ENCODE results near the gene PDE11A. TPM values are rescaled to one million over a fixed set of nuclear protein-coding genes. Genes with fewer than 3 reads are reported as not detected.
"Not testable (repeated sequence)": the region's sequence is repeated elsewhere in the genome, so short reads cannot be mapped to it uniquely, and the experiment has no call there.

Gene PDE11A
- total and polyA plus RNA-seq, 5 donors from 2014 or later, result not detected

DNA sequence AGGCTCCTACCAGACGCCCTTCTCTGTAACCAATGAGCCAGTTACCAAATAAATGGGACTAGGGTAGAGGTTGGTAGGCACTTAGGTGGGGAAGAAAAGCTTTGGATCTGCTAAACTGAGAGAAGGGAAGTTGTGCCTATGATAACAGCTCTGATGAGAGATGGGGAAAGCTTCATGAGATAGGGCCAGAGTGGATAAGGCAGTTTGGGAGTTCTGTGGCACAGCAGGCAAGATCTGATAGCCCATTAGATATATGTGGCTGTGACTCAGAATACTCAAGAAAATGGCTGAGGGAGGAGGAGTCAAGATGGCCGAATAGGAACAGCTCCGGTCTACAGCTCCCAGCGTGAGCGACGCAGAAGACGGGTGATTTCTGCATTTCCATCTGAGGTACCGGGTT is 99.8 kb downstream of the PDE11A start:
- no peak for ATAC-seq (ENCODE audit: low read depth in 2 of 2)
- no peaks in the 10 kb centered on the region for H3K4me1 Mint-ChIP-seq
- H3K4me3 Mint-ChIP-seq, result no peak overlapping the region
- Histone ChIP-seq H3K27ac (ENCODE audit: insufficient read depth, low read length, poor library complexity, severe bottlenecking) (no peak overlapping the region), H3K27me3 (ENCODE audit: control insufficient read depth, insufficient read depth, low read length) (peaks cover 4% of the 10 kb centered on the region), H3K36me3 (ENCODE audit: control insufficient read depth, insufficient read depth, low read length) (no peaks in the 10 kb centered on the region), H3K9me3 (ENCODE audit: control insufficient read depth in 2 of 2, low read length in 2 of 2) (no peaks in the 10 kb centered on the region), H3K4me3 (ENCODE audit: low read depth, low read length) (no peak overlapping the region), H3K4me1 (ENCODE audit: control insufficient read depth, insufficient read depth, low read length, poor library complexity, severe bottlenecking) (no peaks in the 10 kb centered on the region)
- H3K9me3 Mint-ChIP-seq, result no peaks in the 10 kb centered on the region
- H3K27ac Mint-ChIP-seq, result no peak overlapping the region
- peaks cover 5% of the 10 kb centered on the region for H3K27me3 Mint-ChIP-seq
- H3K36me3 Mint-ChIP-seq, result no peaks in the 10 kb centered on the region
- DNase-seq, result no peak

- peaks cover 5% of the 10 kb centered on the region for H3K27me3 Mint-ChIP-seq
Measured at GRCh38 chr2:177972123-177972522, 100.5 kb downstream of the PDE11A start.

DNA sequence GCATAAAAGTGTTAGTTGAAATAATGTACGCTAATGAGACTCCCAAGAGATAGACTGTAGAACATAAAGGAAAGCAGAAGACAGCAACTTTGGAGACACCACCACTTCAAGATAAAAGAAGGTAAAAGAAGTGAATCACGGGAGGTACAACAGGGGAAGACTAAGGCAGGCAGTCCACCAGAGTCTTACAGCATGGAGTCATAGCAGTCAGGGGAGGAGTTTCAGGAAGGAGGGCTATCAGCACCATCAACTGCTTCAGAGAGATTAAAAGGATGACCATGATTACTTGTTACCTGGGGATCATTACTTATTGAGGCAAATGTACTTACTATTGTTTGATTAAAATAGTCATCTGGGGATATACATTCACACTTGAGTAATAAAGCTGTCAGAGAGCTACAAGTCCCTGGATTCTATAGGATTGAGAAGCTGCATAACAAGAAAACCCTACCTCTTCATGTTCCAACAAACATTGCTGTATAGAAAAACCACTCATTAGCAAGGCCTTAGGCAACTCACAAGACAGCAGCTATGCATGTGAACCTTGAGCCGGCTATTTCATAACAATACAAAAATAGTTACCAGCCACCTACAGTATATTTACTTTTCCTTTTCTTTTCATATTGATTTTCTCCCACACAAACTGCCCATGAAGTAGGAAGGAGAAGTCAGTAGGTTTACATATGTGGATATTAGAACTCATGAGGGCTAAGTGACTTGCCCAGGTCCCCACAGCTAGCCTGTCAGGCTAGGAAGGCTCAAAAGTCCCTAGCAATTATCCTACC is 101.7 kb downstream of the PDE11A start:
- Mint-ChIP-seq H3K4me1 (no peaks in the 10 kb centered on the region), H3K4me3 (no peak overlapping the region), H3K27me3 (peaks cover 5% of the 10 kb centered on the region), H3K36me3 (no peaks in the 10 kb centered on the region), H3K9me3 (no peaks in the 10 kb centered on the region), H3K27ac (no peak overlapping the region)
- Histone ChIP-seq H3K4me3 (ENCODE audit: low read depth, low read length) (no peak overlapping the region), H3K36me3 (ENCODE audit: control insufficient read depth, insufficient read depth, low read length) (no peaks in the 10 kb centered on the region), H3K4me1 (ENCODE audit: control insufficient read depth, insufficient read depth, low read length, poor library complexity, severe bottlenecking) (no peaks in the 10 kb centered on the region), H3K27ac (ENCODE audit: insufficient read depth, low read length, poor library complexity, severe bottlenecking) (no peak overlapping the region), H3K27me3 (ENCODE audit: control insufficient read depth, insufficient read depth, low read length) (peaks cover 4% of the 10 kb centered on the region), H3K9me3 (ENCODE audit: control insufficient read depth in 2 of 2, low read length in 2 of 2) (no peaks in the 10 kb centered on the region)
- DNase-seq (no peak), ATAC-seq (ENCODE audit: low read depth in 2 of 2) (no peak)

More at GRCh38 chr2:177972123-177972522, 100.5 kb downstream of the PDE11A start:
- Histone ChIP-seq H3K27me3 (ENCODE audit: control insufficient read depth, insufficient read depth, low read length) (peaks cover 4% of the 10 kb centered on the region), H3K36me3 (ENCODE audit: control insufficient read depth, insufficient read depth, low read length) (no peaks in the 10 kb centered on the region), H3K9me3 (ENCODE audit: control insufficient read depth in 2 of 2, low read length in 2 of 2) (no peaks in the 10 kb centered on the region), H3K27ac (ENCODE audit: insufficient read depth, low read length, poor library complexity, severe bottlenecking) (no peak overlapping the region), H3K4me1 (ENCODE audit: control insufficient read depth, insufficient read depth, low read length, poor library complexity, severe bottlenecking) (no peaks in the 10 kb centered on the region), H3K4me3 (ENCODE audit: low read depth, low read length) (no peak overlapping the region)
- Mint-ChIP-seq H3K4me3 (no peak overlapping the region), H3K27ac (no peak overlapping the region), H3K9me3 (no peaks in the 10 kb centered on the region), H3K4me1 (no peaks in the 10 kb centered on the region), H3K36me3 (no peaks in the 10 kb centered on the region)
- no peak for ATAC-seq (ENCODE audit: low read depth in 2 of 2)
- no peak for DNase-seq

DNA sequence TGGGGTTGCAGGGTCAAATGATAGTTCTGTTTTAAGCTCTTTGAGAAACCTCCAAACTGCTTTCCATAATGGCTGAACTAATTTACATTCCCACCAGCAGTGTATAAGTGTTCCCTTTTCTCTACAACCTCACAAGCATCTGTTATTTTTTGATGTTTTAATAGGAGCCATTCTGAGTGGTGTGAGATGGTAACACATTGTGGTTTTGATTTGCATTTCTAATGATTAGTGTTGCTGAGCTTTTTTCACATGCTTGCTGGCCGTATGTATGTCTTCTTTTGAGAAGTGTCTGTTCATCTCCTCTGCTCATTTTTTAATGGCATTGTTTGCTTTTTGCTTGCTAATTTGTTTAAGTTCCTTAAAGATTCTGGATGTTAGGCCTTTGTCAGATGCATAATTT is 107.7 kb downstream of the PDE11A start:
- Histone ChIP-seq H3K27ac (ENCODE audit: insufficient read depth, low read length, poor library complexity, severe bottlenecking) (no peak overlapping the region), H3K36me3 (ENCODE audit: control insufficient read depth, insufficient read depth, low read length) (no peaks in the 10 kb centered on the region), H3K4me3 (ENCODE audit: low read depth, low read length) (no peak overlapping the region), H3K27me3 (ENCODE audit: control insufficient read depth, insufficient read depth, low read length) (no peaks in the 10 kb centered on the region), H3K4me1 (ENCODE audit: control insufficient read depth, insufficient read depth, low read length, poor library complexity, severe bottlenecking) (no peaks in the 10 kb centered on the region), H3K9me3 (ENCODE audit: control insufficient read depth in 2 of 2, low read length in 2 of 2) (no peaks in the 10 kb centered on the region)
- Mint-ChIP-seq H3K4me1 (no peaks in the 10 kb centered on the region), H3K27me3 (peaks cover 5% of the 10 kb centered on the region), H3K4me3 (no peak overlapping the region), H3K27ac (no peak overlapping the region), H3K9me3 (no peaks in the 10 kb centered on the region), H3K36me3 (no peaks in the 10 kb centered on the region)
- ATAC-seq (ENCODE audit: low read depth in 2 of 2), result no peak
- no peak for DNase-seq

GRCh38 chr2:177952151-177952550 is 120.4 kb downstream of the PDE11A start:
- Mint-ChIP-seq H3K27me3 (no peaks in the 10 kb centered on the region), H3K27ac (no peak overlapping the region), H3K9me3 (peaks cover 0 to 6% (median 0%) of the 10 kb centered on the region in 7 donors), H3K36me3 (no peaks in the 10 kb centered on the region), H3K4me1 (no peaks in the 10 kb centered on the region), H3K4me3 (no peak overlapping the region)
- Histone ChIP-seq H3K27me3 (ENCODE audit: control insufficient read depth, insufficient read depth, low read length) (no peaks in the 10 kb centered on the region), H3K4me3 (ENCODE audit: low read depth, low read length) (no peak overlapping the region), H3K36me3 (ENCODE audit: control insufficient read depth, insufficient read depth, low read length) (no peaks in the 10 kb centered on the region), H3K9me3 (ENCODE audit: control insufficient read depth in 2 of 2, low read length in 2 of 2) (peaks cover 0 to 2% of the 10 kb centered on the region in 2 experiments), H3K27ac (ENCODE audit: insufficient read depth, low read length, poor library complexity, severe bottlenecking) (no peak overlapping the region), H3K4me1 (ENCODE audit: control insufficient read depth, insufficient read depth, low read length, poor library complexity, severe bottlenecking) (no peaks in the 10 kb centered on the region)
- DNase-seq, result no peak
- ATAC-seq (ENCODE audit: low read depth in 2 of 2), result no peak

- not testable (repeated sequence) for H3K4me1 Mint-ChIP-seq; H3K27me3 Mint-ChIP-seq; H3K9me3 Mint-ChIP-seq; H3K27me3 ChIP-seq (ENCODE audit: control insufficient read depth, insufficient read depth, low read length); H3K9me3 ChIP-seq (ENCODE audit: control insufficient read depth in 2 of 2, low read length in 2 of 2); H3K36me3 ChIP-seq (ENCODE audit: control insufficient read depth, insufficient read depth, low read length); DNase-seq; H3K27ac ChIP-seq (ENCODE audit: insufficient read depth, low read length, poor library complexity, severe bottlenecking); ATAC-seq (ENCODE audit: low read depth in 2 of 2); H3K4me3 ChIP-seq (ENCODE audit: low read depth, low read length); H3K27ac Mint-ChIP-seq; H3K4me1 ChIP-seq (ENCODE audit: control insufficient read depth, insufficient read depth, low read length, poor library complexity, severe bottlenecking); H3K4me3 Mint-ChIP-seq; H3K36me3 Mint-ChIP-seq
Measured at GRCh38 chr2:177947598-177947997, 125.0 kb downstream of the PDE11A start.

DNA sequence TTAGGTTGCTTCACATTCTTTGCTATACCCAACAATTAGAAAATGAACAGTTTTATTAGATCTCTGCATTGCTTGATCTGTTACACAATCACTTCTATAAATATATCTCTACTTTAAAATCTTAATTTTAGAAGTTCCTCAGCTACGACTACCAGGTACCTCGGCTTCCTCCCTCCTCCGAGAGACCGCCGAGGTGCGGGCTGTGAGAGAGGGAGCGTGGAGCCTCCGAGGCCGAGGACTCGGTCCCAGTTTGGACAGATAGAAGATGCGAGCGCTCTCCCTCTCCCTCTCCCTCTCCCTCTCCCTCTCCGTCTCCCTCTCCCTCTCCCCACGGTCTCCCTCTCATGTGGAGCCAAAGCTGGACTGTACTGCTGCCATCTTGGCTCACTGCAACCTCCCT is 128.0 kb downstream of the PDE11A start:
- H3K4me3 Mint-ChIP-seq; H3K27me3 Mint-ChIP-seq; H3K36me3 Mint-ChIP-seq; H3K27ac ChIP-seq (ENCODE audit: insufficient read depth, low read length, poor library complexity, severe bottlenecking); H3K36me3 ChIP-seq (ENCODE audit: control insufficient read depth, insufficient read depth, low read length); H3K4me3 ChIP-seq (ENCODE audit: low read depth, low read length); H3K27me3 ChIP-seq (ENCODE audit: control insufficient read depth, insufficient read depth, low read length); H3K4me1 ChIP-seq (ENCODE audit: control insufficient read depth, insufficient read depth, low read length, poor library complexity, severe bottlenecking); DNase-seq; H3K27ac Mint-ChIP-seq; H3K4me1 Mint-ChIP-seq; H3K9me3 Mint-ChIP-seq; ATAC-seq (ENCODE audit: low read depth in 2 of 2); H3K9me3 ChIP-seq (ENCODE audit: control insufficient read depth in 2 of 2, low read length in 2 of 2): not testable (repeated sequence)

- H3K9me3 Mint-ChIP-seq, result peaks cover 0 to 6% (median 0%) of the 10 kb centered on the region in 7 donors
- H3K27ac Mint-ChIP-seq, result no peak overlapping the region
- Histone ChIP-seq H3K4me3 (ENCODE audit: low read depth, low read length) (no peak overlapping the region), H3K36me3 (ENCODE audit: control insufficient read depth, insufficient read depth, low read length) (no peaks in the 10 kb centered on the region), H3K27me3 (ENCODE audit: control insufficient read depth, insufficient read depth, low read length) (no peaks in the 10 kb centered on the region), H3K27ac (ENCODE audit: insufficient read depth, low read length, poor library complexity, severe bottlenecking) (no peak overlapping the region), H3K4me1 (ENCODE audit: control insufficient read depth, insufficient read depth, low read length, poor library complexity, severe bottlenecking) (no peaks in the 10 kb centered on the region), H3K9me3 (ENCODE audit: control insufficient read depth in 2 of 2, low read length in 2 of 2) (peaks cover 0 to 3% of the 10 kb centered on the region in 2 experiments)
- ATAC-seq (ENCODE audit: low read depth in 2 of 2) (no peak), DNase-seq (no peak)
- peaks cover 4% of the 10 kb centered on the region for H3K27me3 Mint-ChIP-seq
- H3K4me3 Mint-ChIP-seq, result no peak overlapping the region
- no peaks in the 10 kb centered on the region for H3K4me1 Mint-ChIP-seq
- no peaks in the 10 kb centered on the region for H3K36me3 Mint-ChIP-seq
Measured at GRCh38 chr2:177942731-177943130, 129.8 kb downstream of the PDE11A start.

Data from CD4-positive, CD25-positive, alpha-beta regulatory T cell (primary cell).